ENCODE data around the gene GALM.

GALM gene

DNA sequence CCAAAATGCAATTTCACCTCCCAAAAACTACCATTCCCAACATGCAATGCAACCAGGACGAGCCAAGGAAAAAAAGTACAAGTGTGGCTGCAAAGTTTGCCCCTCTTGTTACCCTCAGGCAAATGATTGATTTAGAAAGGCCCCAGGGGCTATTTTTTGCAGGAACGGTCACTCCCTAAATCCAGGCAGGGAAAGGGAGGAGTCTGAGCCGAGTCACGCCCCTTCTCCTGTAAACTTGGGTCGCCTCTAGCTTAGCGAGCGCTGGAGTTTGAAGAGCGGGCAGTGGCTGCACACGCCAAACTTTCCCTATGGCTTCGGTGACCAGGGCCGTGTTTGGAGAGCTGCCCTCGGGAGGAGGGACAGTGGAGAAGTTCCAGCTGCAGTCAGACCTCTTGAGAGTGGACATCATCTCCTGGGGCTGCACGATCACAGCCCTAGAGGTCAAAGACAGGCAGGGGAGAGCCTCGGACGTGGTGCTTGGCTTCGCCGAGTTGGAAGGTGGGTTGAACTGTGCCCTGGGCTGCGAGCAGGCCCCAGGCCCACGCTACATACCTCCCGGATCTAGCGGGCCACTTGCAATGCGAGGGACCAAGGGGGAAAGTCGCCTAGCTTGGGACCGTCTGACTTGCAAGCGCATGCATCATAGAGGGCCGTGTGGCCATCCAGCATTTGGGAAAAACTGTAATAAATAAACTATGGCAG, at the start of gene GALM:
Gene GALM, plus strand, starts transcription at position 261 of the 702 bp plus-strand sequence. Its CDS starts 48 bp downstream, at position 309.
- no peak for DNase-seq (ENCODE audit: low read depth)
- peak within 1 kb of the TSS; percentile 57 for H3K4me3 ChIP-seq (ENCODE audit: low read depth, low read length)
- no peak for TF ChIP-seq CTCF (IDR thresholded peaks at IDR 0.05; ENCODE audit: low read depth, low read length, missing control alignments)

- no peak overlapping the region for H3K4me3 ChIP-seq (ENCODE audit: low read depth, low read length)
- TF ChIP-seq CTCF (IDR thresholded peaks at IDR 0.05; ENCODE audit: low read depth, low read length, missing control alignments), result no peak
- DNase-seq (ENCODE audit: low read depth), result no peak
Measured at GRCh38 chr2:38617301-38617700, 48.6 kb upstream of the GALM start.

DNA sequence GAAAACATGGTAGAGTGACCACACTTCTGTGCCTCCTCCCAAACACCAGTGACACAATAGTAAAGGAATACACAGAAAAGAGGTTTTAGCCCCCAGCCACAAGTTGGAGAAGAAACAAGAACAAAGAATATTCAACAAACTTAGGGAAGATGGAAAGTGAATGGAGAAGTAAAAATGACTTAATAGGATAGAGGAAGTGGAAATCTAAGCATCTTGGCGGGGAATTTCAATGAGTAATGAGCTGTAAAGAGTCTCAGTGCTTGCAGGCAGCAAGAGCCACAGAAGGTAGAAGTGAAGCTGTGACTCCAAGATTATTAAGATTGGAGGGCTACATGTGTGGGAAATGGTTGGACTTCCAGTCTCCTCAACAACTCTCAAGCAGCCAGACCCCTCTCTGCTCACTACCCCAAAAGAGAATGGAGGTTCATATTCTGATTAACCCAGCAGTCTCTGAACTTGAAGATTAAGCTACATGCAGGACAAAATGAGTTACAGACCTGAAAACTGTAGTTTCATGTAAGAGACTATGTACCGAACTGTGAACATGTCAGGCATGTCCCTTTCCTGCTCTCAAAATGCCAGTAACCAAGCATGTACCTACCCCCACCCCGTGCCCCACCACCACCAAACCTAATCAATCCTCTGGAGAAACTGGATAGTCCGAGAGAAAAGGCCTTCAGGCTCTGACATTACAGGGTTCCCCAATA, 46.3 kb upstream of the GALM start:
- TF ChIP-seq CTCF (IDR thresholded peaks at IDR 0.05; ENCODE audit: low read depth, low read length, missing control alignments), result no peak
- DNase-seq (ENCODE audit: low read depth), result no peak
- no peak overlapping the region for H3K4me3 ChIP-seq (ENCODE audit: low read depth, low read length)

DNA sequence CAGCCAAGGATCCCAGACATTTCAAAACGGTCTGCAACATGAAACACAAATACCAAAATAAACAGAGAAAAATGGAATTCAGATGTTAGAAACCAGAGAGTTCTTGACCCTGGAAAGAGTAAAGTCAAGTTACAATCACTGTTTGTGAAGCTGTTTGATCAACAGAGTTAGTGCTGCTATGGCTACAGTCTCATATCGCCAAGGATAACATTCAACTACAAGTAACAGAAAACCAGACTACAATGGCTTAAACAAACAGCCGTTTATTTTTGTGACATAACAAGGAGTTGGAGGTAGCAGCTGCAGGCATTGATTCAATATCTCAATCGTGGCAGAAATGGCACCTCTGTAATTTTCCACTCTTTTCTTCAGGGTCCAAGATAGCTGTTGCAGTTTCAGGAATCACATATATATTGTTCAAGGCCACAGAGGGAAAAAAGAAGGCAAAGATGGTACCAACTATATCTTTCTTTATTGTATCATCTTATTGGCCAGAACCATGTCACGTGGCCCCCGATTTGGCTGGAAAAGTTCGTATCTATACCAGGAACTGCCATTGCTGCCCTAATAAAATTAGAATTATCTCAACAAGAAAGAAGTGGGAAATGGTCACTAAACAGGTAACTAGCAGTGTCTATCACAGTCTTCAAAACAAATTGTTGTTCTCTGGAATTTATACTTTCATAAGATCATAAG, 45.5 kb upstream of the GALM start:
- no peak overlapping the region for H3K4me3 ChIP-seq (ENCODE audit: low read depth, low read length)

GRCh38 chr2:38621018-38621417, 44.9 kb upstream of the GALM start:
- DNase-seq (ENCODE audit: low read depth), result no peak
- no peak for TF ChIP-seq CTCF (IDR thresholded peaks at IDR 0.05; ENCODE audit: low read depth, low read length, missing control alignments)
- H3K4me3 ChIP-seq (ENCODE audit: low read depth, low read length), result no peak overlapping the region

More for the DNA sequence above, 45.5 kb upstream of the GALM start:
- DNase-seq (ENCODE audit: low read depth), result no peak
- TF ChIP-seq CTCF (IDR thresholded peaks at IDR 0.05; ENCODE audit: low read depth, low read length, missing control alignments), result no peak

DNA sequence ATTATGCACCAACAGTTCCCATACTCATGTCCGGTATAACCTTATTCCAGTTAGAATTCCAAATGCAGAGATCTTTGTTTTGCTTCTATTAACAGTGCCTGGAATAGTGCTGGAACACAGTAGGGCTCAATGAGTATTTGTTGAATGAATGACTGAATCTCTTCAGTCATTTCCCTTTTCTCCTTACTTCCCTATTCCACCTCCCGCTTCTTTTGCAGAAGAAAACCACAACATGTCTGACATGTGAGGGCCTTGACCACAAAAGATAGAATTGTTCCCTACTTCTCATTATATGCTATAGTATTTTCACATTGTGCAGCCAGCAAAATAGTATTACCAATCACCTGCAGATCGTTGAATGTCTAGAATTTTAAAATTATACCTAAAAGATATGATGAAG, 43.7 kb upstream of the GALM start:
- no peak overlapping the region for H3K4me3 ChIP-seq (ENCODE audit: low read depth, low read length)
- TF ChIP-seq CTCF (IDR thresholded peaks at IDR 0.05; ENCODE audit: low read depth, low read length, missing control alignments), result no peak
- no peak for DNase-seq (ENCODE audit: low read depth)
